ENCODE results near the gene CASZ1. TPM values are rescaled to one million over a fixed set of nuclear protein-coding genes. Genes with fewer than 3 reads are reported as not detected.

CASZ1 gene
- total and polyA plus RNA-seq, 10 of the 15 experiments (the other 5 are each of a cell fraction or from before 2014, with no cell fraction given): 0.52 to 9.8 (median 3.7) TPM

GRCh38 chr1:10724948-10725847 lies 71.2 kb downstream of the CASZ1 start:
- WGBS (ENCODE audit: insufficient coverage, insufficient replicate concordance, low lambda C conversion rate, missing lambda C conversion rate): 44% methylated on average over 21 of the region's 21 CpGs
- no peaks in the 10 kb centered on the region for H3K79me2 ChIP-seq (ENCODE audit: control insufficient read depth, insufficient read depth, low read length)
- H3K4me1 ChIP-seq (ENCODE audit: control insufficient read depth, insufficient read depth, low read length): no peaks in the 10 kb centered on the region
- intact Hi-C loops (cut with micrococcal nuclease; ENCODE audit: unreplicated experiment) (no loop called here), in situ Hi-C loops (cut with MboI) (no loop called here)
- SMC1A ChIA-PET (ENCODE audit: uncharacterized antibody, unreplicated experiment): no interaction called here
- peaks cover 0 to 1% of the 10 kb centered on the region in 2 experiments; a peak in 2 of 4 replicates for H3K27me3 ChIP-seq (replicated peaks in 1 of 2; ENCODE audit: control insufficient read depth in 2 of 2, insufficient read depth in 2 of 2, low read length in 1 of 2)
- H3K9me3 ChIP-seq (replicated peaks; ENCODE audit: control insufficient read depth, insufficient read depth, low read length): no peaks in the 10 kb centered on the region
- POLR2A ChIA-PET: no interaction called here
- H2AFZ ChIP-seq (ENCODE audit: control insufficient read depth, low read depth, low read length): no peak overlapping the region
- no peak for ATAC-seq
- no peak for FAIRE-seq
- RAD21 ChIA-PET (ENCODE audit: unreplicated experiment): no interaction called here
- no peak overlapping the region for H3K27ac ChIP-seq (ENCODE audit: control insufficient read depth, insufficient read depth)
- H3K4me3 ChIP-seq: no peak overlapping the region
- H4K20me1 ChIP-seq (ENCODE audit: control insufficient read depth, insufficient read depth): no peaks in the 10 kb centered on the region
- TF ChIP-seq BCL11A (IDR thresholded peaks at IDR 0.05; ENCODE audit: low read depth, low read length) (no peak), NFYB (IDR thresholded peaks at IDR 0.05; ENCODE audit: insufficient read depth, low read depth, low read length) (no peak), ZSCAN29 (IDR thresholded peaks at IDR 0.05) (no peak), HCFC1 (IDR thresholded peaks at IDR 0.05; ENCODE audit: low read length) (no peak), RUNX3 (IDR thresholded peaks at IDR 0.05; ENCODE audit: low read length) (no peak), ZNF217 (IDR thresholded peaks at IDR 0.05) (no peak), STAT1 (conservative IDR thresholded peaks at IDR 0.05) (no peak), SIX5 (IDR thresholded peaks at IDR 0.05; ENCODE audit: low read depth, low read length, severe bottlenecking) (no peak), MXI1 (IDR thresholded peaks at IDR 0.05; ENCODE audit: low read depth, low read length) (no peak), KLF5 (IDR thresholded peaks at IDR 0.05; ENCODE audit: partially characterized antibody) (no peak), RELB (IDR thresholded peaks at IDR 0.05; ENCODE audit: low read depth) (no peak)
- no TSS peak for BruUV-seq (replicated peaks)
- CTCF ChIA-PET: no interaction called here
- DNase-seq (ENCODE audit: low read depth, low spot score): no peak
- H3K36me3 ChIP-seq (ENCODE audit: control insufficient read depth in 2 of 2, insufficient read depth in 2 of 2, low read length in 1 of 2): no peaks in the 10 kb centered on the region
- H3K4me2 ChIP-seq (ENCODE audit: control insufficient read depth, insufficient read depth): no peak overlapping the region
- no peak overlapping the region for H3K9ac ChIP-seq (ENCODE audit: control insufficient read depth, insufficient read depth, low read length)
